Measurements from ENCODE around the gene PTGDS. TPM values are rescaled to one million over a fixed set of nuclear protein-coding genes. Genes with fewer than 3 reads are reported as not detected.

The PTGDS gene
- total and polyA plus RNA-seq, 5 donors from 2014 or later = 0.47 to 15.4 TPM; not detected in 3

DNA sequence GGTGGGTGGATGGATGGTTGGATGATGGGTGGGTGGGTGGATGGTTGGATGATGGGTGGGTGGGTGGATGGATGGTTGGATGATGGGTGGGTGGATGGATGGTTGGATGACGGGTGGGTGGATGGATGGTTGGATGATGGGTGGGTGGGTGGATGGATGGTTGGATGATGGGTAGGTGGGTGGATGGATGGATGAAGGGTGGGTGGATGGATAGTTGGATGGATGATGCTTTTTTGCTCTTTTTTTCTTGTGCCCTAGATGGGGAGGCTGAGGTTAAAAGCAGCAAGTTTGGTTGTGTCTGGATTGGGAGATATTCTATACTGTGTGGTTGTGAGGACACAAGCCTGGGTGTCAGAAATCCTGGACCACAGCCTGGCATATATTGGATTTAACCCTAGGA lies 19.8 kb upstream of the PTGDS start:
- DNase-seq (no peak), ATAC-seq (ENCODE audit: low read depth in 2 of 2) (no peak)
- no peaks in the 10 kb centered on the region for H3K9me3 ChIP-seq (ENCODE audit: control insufficient read depth in 2 of 2, low read length in 2 of 2)
- no peak overlapping the region for H3K4me3 Mint-ChIP-seq
- peaks cover 4% of the 10 kb centered on the region for H3K27me3 Mint-ChIP-seq
- no peak overlapping the region for H3K27ac ChIP-seq (ENCODE audit: insufficient read depth, low read length, poor library complexity, severe bottlenecking)
- H3K4me1 ChIP-seq (ENCODE audit: control insufficient read depth, insufficient read depth, low read length, poor library complexity, severe bottlenecking) = peaks cover 30% of the 10 kb centered on the region
- H3K4me1 Mint-ChIP-seq = peaks cover 0 to 5% (median 0%) of the 10 kb centered on the region in 4 donors
- H3K4me3 ChIP-seq (ENCODE audit: low read depth, low read length) = no peak overlapping the region
- H3K9me3 Mint-ChIP-seq = peaks cover 0 to 2% (median 0%) of the 10 kb centered on the region in 7 donors
- no peaks in the 10 kb centered on the region for H3K36me3 Mint-ChIP-seq
- no peaks in the 10 kb centered on the region for H3K36me3 ChIP-seq (ENCODE audit: control insufficient read depth, insufficient read depth, low read length)
- H3K27ac Mint-ChIP-seq = no peak overlapping the region
- no peaks in the 10 kb centered on the region for H3K27me3 ChIP-seq (ENCODE audit: control insufficient read depth, insufficient read depth, low read length)

DNA sequence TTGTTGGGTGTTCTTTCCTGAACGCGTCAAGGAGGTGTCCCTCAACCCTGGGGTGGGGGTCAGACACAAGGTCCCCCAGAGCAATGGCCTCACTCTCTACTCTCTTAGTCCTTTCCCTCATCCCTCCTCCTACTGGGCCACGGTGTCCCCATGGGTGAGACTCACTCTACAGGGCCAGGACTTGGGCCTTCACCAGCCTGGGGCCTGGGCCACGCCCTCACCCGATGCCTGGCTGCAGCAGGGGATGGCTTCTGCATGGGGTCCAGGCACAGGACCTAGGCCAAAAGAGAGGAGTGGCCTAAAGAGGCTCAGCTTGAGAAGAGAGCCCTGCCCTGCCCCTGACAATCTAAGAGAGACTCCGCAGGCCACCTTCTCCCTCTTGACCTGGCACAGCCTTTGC lies 19.4 kb upstream of the PTGDS start:
- peaks cover 0 to 2% (median 0%) of the 10 kb centered on the region in 7 donors for H3K9me3 Mint-ChIP-seq
- Histone ChIP-seq H3K27me3 (ENCODE audit: control insufficient read depth, insufficient read depth, low read length) (no peaks in the 10 kb centered on the region), H3K9me3 (ENCODE audit: control insufficient read depth in 2 of 2, low read length in 2 of 2) (no peaks in the 10 kb centered on the region), H3K4me3 (ENCODE audit: low read depth, low read length) (no peak overlapping the region), H3K36me3 (ENCODE audit: control insufficient read depth, insufficient read depth, low read length) (no peaks in the 10 kb centered on the region), H3K4me1 (ENCODE audit: control insufficient read depth, insufficient read depth, low read length, poor library complexity, severe bottlenecking) (peaks cover 34% of the 10 kb centered on the region), H3K27ac (ENCODE audit: insufficient read depth, low read length, poor library complexity, severe bottlenecking) (no peak overlapping the region)
- peaks cover 0 to 5% (median 2%) of the 10 kb centered on the region in 4 donors for H3K4me1 Mint-ChIP-seq
- no peak for DNase-seq
- no peak overlapping the region for H3K27ac Mint-ChIP-seq
- H3K4me3 Mint-ChIP-seq = no peak overlapping the region
- H3K27me3 Mint-ChIP-seq = peaks cover 4% of the 10 kb centered on the region
- H3K36me3 Mint-ChIP-seq = no peaks in the 10 kb centered on the region
- ATAC-seq (ENCODE audit: low read depth in 2 of 2) = no peak

DNA sequence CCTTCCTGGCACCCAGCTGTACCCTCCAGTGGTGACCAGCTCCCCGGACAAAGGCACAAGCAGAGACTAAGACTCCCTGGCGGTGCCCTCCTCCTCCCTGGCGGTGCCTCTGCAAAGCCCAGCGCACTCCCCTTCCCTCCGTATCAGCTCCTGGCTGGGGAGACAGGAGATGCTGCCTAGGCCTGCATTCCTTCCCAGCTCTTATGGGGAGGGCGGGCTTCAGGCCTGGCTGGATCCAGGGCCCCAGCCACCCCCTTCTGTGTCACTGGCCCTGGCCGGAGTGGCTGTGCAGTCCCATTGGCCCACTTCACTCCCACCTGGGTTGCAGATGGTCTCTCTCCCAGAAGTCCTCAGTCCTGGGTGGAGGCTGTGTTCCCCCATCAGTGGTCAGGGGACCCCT lies 18.8 kb upstream of the PTGDS start:
- H3K36me3 Mint-ChIP-seq = no peaks in the 10 kb centered on the region
- no peak for DNase-seq
- Histone ChIP-seq H3K36me3 (ENCODE audit: control insufficient read depth, insufficient read depth, low read length) (no peaks in the 10 kb centered on the region), H3K4me3 (ENCODE audit: low read depth, low read length) (no peak overlapping the region), H3K27me3 (ENCODE audit: control insufficient read depth, insufficient read depth, low read length) (no peaks in the 10 kb centered on the region), H3K4me1 (ENCODE audit: control insufficient read depth, insufficient read depth, low read length, poor library complexity, severe bottlenecking) (peaks cover 34% of the 10 kb centered on the region), H3K27ac (ENCODE audit: insufficient read depth, low read length, poor library complexity, severe bottlenecking) (no peak overlapping the region), H3K9me3 (ENCODE audit: control insufficient read depth in 2 of 2, low read length in 2 of 2) (no peaks in the 10 kb centered on the region)
- peaks cover 0 to 9% (median 2%) of the 10 kb centered on the region in 4 donors for H3K4me1 Mint-ChIP-seq
- no peak for ATAC-seq (ENCODE audit: low read depth in 2 of 2)
- H3K4me3 Mint-ChIP-seq = no peak overlapping the region
- H3K27ac Mint-ChIP-seq = no peak overlapping the region
- peaks cover 0 to 2% (median 0%) of the 10 kb centered on the region in 7 donors for H3K9me3 Mint-ChIP-seq
- H3K27me3 Mint-ChIP-seq = peaks cover 4% of the 10 kb centered on the region

DNA sequence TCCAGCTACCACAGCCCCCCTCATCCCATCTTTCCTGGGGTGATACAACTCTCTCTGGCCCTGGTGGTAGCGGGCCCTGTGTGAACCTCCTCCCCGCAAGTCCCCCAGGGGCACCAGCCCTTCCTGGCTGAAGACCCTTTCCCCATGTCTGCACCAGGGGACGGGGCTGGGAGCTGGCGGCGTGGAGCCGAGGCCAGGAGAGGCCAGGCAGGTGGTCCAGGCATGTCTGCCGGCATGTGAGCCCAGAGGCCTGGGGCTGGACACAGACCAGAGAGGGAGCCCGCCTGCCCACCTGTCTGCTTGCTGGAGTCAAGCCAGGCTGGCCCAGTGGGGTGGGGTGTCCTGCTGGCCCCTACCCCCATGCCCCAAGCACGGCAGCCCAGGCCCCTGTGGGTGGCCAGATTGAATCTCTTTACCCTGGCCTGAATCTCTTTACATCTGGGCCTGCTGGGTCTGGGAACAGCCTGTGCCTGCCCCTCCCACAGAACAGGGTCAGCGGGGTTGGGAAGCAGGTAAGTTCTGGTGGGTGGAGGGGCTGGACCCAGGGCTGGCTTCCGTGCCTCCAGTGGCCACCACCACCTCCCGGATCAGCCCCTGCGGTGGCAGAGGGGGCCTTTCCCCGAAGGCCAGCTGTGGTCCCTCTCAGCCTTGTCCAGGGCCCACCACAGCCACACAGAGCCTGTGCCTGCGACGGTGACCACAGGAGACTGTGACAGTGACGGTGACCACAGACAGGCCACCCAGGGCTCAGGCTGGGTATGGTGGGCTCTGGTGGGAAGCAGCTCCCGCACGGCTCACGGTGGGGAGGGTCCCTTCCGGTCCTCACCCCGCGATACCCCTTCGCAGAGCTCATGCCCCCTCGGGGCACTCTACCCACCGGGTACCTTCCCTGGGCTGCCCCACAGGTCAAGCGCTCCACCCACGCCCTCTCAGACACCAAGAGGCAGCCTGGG lies 18.1 kb upstream of the PTGDS start:
- H3K4me3 ChIP-seq (ENCODE audit: low read depth, low read length) = no peak overlapping the region
- H3K36me3 ChIP-seq (ENCODE audit: control insufficient read depth, insufficient read depth, low read length) = no peaks in the 10 kb centered on the region
- no peak overlapping the region for H3K4me3 Mint-ChIP-seq
- H3K4me1 Mint-ChIP-seq = peaks cover 0 to 9% (median 2%) of the 10 kb centered on the region in 4 donors
- peaks cover 0 to 2% (median 0%) of the 10 kb centered on the region in 7 donors for H3K9me3 Mint-ChIP-seq
- H3K9me3 ChIP-seq (ENCODE audit: control insufficient read depth in 2 of 2, low read length in 2 of 2) = no peaks in the 10 kb centered on the region
- H3K4me1 ChIP-seq (ENCODE audit: control insufficient read depth, insufficient read depth, low read length, poor library complexity, severe bottlenecking) = peaks cover 35% of the 10 kb centered on the region
- H3K27me3 Mint-ChIP-seq = peaks cover 4% of the 10 kb centered on the region
- ATAC-seq (ENCODE audit: low read depth in 2 of 2) (no peak), DNase-seq (no peak)
- no peaks in the 10 kb centered on the region for H3K36me3 Mint-ChIP-seq
- no peaks in the 10 kb centered on the region for H3K27me3 ChIP-seq (ENCODE audit: control insufficient read depth, insufficient read depth, low read length)
- peak overlapping the region in 1 of 3 donors; percentile 77 for H3K27ac Mint-ChIP-seq
- H3K27ac ChIP-seq (ENCODE audit: insufficient read depth, low read length, poor library complexity, severe bottlenecking) = no peak overlapping the region

DNA sequence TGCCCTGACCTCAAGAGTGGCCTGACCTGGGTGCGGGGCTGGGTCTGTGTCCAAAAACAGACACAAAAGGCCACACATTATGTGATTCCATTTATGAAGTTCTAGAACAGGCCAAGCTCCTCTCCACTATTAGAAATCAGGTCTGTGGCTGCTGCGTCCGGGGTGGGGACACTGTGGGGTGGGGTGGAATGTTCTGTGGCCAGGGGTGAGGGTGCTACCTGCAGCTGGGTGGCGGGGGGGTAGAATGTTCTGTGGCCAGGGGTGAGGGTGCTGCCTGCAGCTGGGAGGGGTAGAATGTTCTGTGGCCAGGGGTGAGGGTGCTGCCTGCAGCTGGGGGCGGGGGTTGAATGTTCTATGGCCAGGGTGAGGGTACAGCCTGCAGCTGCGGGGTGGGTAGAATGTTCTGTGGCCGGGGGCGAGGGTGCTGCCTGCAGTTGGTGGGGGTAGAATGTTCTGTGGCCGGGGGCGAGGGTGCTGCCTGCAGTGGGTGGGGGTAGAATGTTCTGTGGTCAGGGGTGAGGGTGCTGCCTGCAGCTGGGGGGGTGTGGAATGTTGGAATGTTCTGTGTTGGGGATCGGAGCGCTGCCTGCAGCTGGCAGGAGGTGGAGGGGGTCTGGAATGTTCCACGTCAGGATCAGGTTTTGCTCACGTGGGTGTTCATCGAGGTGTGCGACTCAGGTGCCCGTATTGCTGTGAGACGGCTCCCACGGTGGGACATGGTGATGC lies 16.9 kb upstream of the PTGDS start:
- H3K36me3 Mint-ChIP-seq = no peaks in the 10 kb centered on the region
- H3K27me3 Mint-ChIP-seq = peaks cover under 1% of the 10 kb centered on the region
- no peak overlapping the region for H3K4me3 ChIP-seq (ENCODE audit: low read depth, low read length)
- peak in 1 of 2 donors; percentile 45 for ATAC-seq (ENCODE audit: low read depth in 2 of 2)
- H3K4me3 Mint-ChIP-seq = peak overlapping the region in 3 of 4 donors; percentile 41 to 85 (median 63)
- peaks cover 0 to 2% (median 0%) of the 10 kb centered on the region in 7 donors for H3K9me3 Mint-ChIP-seq
- peak overlapping the region in 2 of 3 donors; percentile 72 to 93 for H3K27ac Mint-ChIP-seq
- H3K9me3 ChIP-seq (ENCODE audit: control insufficient read depth in 2 of 2, low read length in 2 of 2) = no peaks in the 10 kb centered on the region
- peaks cover 0 to 14% (median 4%) of the 10 kb centered on the region in 4 donors for H3K4me1 Mint-ChIP-seq
- no peaks in the 10 kb centered on the region for H3K27me3 ChIP-seq (ENCODE audit: control insufficient read depth, insufficient read depth, low read length)
- DNase-seq = peak in 1 of 3 donors; percentile 78
- H3K27ac ChIP-seq (ENCODE audit: insufficient read depth, low read length, poor library complexity, severe bottlenecking) = peak overlapping the region; percentile 15
- peaks cover 47% of the 10 kb centered on the region for H3K4me1 ChIP-seq (ENCODE audit: control insufficient read depth, insufficient read depth, low read length, poor library complexity, severe bottlenecking)
- no peaks in the 10 kb centered on the region for H3K36me3 ChIP-seq (ENCODE audit: control insufficient read depth, insufficient read depth, low read length)

DNA sequence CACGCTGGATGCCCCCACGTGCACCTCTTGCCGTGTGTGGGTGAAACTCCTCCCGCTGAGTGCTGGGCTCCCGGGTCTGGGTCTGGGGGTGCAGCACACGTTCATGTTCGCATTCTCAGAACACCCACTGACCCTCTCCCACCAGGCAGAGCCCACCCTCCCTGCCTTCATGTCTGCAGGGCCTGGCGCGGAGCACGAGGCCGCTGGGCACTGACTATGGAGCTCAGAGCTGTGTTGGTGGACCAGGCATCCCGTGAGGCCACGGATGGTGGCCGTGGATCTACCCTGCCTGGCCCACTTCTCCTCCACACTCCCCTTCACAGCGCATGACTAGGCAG lies 16.4 kb upstream of the PTGDS start:
- H3K9me3 Mint-ChIP-seq = peaks cover 0 to 2% (median 0%) of the 10 kb centered on the region in 7 donors
- Histone ChIP-seq H3K27ac (ENCODE audit: insufficient read depth, low read length, poor library complexity, severe bottlenecking) (no peak overlapping the region), H3K4me1 (ENCODE audit: control insufficient read depth, insufficient read depth, low read length, poor library complexity, severe bottlenecking) (peaks cover 52% of the 10 kb centered on the region), H3K4me3 (ENCODE audit: low read depth, low read length) (no peak overlapping the region), H3K27me3 (ENCODE audit: control insufficient read depth, insufficient read depth, low read length) (no peaks in the 10 kb centered on the region), H3K36me3 (ENCODE audit: control insufficient read depth, insufficient read depth, low read length) (no peaks in the 10 kb centered on the region), H3K9me3 (ENCODE audit: control insufficient read depth in 2 of 2, low read length in 2 of 2) (no peaks in the 10 kb centered on the region)
- no peak overlapping the region for H3K4me3 Mint-ChIP-seq
- DNase-seq (no peak), ATAC-seq (ENCODE audit: low read depth in 2 of 2) (no peak)
- no peak overlapping the region for H3K27ac Mint-ChIP-seq
- H3K4me1 Mint-ChIP-seq = peaks cover 0 to 19% (median 9%) of the 10 kb centered on the region in 4 donors
- H3K36me3 Mint-ChIP-seq = no peaks in the 10 kb centered on the region
- no peaks in the 10 kb centered on the region for H3K27me3 Mint-ChIP-seq

DNA sequence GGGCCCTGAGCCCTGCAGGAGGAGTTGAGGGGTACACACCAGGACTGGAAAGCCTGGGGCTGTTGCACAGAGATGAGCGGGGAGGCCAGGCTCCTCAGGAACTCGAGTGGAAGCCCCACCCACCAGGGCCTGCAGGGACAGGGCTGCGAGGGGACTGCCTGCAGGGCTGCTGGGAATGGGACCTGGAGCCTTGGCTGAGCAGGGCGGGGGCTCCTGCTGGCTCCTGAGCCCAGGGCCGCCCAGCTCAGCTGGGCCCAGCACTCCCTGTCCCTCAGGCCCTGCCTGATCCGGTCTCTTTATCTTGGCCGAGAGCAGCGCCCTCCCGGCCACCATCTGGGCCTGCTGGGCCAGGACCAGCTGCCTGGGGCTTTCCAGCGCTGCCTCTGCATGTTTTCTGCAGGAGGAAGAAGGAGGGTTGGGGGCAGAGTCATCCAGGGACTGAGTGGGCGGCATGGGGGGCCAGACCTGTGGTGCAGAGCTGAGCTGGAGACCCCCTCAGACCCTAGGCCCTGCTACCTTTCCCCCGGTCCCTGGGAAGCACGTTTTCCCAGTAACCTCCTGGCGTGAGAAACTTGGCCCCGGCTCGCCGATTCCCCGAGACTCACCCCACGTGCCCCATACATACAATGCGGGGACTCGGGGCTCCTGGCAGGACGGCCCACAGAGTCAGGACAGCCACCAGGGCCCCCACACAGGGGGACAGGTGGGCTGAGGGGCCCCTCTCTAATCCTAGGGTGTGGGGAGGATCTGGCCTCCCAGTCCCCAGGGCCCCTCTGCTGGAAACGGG lies 15.8 kb upstream of the PTGDS start:
- H3K4me1 Mint-ChIP-seq = peaks cover 0 to 23% (median 12%) of the 10 kb centered on the region in 4 donors
- Histone ChIP-seq H3K9me3 (ENCODE audit: control insufficient read depth in 2 of 2, low read length in 2 of 2) (no peaks in the 10 kb centered on the region), H3K36me3 (ENCODE audit: control insufficient read depth, insufficient read depth, low read length) (no peaks in the 10 kb centered on the region), H3K4me3 (ENCODE audit: low read depth, low read length) (no peak overlapping the region), H3K4me1 (ENCODE audit: control insufficient read depth, insufficient read depth, low read length, poor library complexity, severe bottlenecking) (peaks cover 58% of the 10 kb centered on the region), H3K27ac (ENCODE audit: insufficient read depth, low read length, poor library complexity, severe bottlenecking) (no peak overlapping the region), H3K27me3 (ENCODE audit: control insufficient read depth, insufficient read depth, low read length) (no peaks in the 10 kb centered on the region)
- H3K9me3 Mint-ChIP-seq = peaks cover 0 to 2% (median 0%) of the 10 kb centered on the region in 7 donors
- no peak overlapping the region for H3K4me3 Mint-ChIP-seq
- H3K27me3 Mint-ChIP-seq = no peaks in the 10 kb centered on the region
- H3K27ac Mint-ChIP-seq = no peak overlapping the region
- no peaks in the 10 kb centered on the region for H3K36me3 Mint-ChIP-seq
- DNase-seq (no peak), ATAC-seq (ENCODE audit: low read depth in 2 of 2) (no peak)
